H1 (cell line): ENCODE results near the gene NCOA1. TPM values are rescaled to one million over a fixed set of nuclear protein-coding genes. Genes with fewer than 3 reads are reported as not detected.

Experiments
- CTCF ChIA-PET: fragments of 300-600 bp; sonication (Branson Sonifier 250); formaldehyde crosslinking; loops from one replicate; lab custom pipeline; 2021; ENCODE audit not compliant: partially characterized antibody; lab: Charles Lee
- POLR2A ChIA-PET: fragments of 300-600 bp; sonication (Branson Sonifier 250); formaldehyde crosslinking; loops from one replicate; lab custom pipeline; 2021; ENCODE audit warnings: inconsistent platforms; ENCODE audit not compliant: partially characterized antibody; lab: Charles Lee
- DNase-seq, 2 experiments: peaks; one replicate each; pipeline versions ENCODE4 v3.0.0 to v3.0.0-alpha.2; 2010 to 2022; ENCODE audit warnings: low spot score in 2 of 2, low read depth in 1 of 2, mixed read lengths in 1 of 2
- FAIRE-seq: peaks from 2 replicates; lab custom pipeline; 2011; peaks lifted over from hg19 to GRCh38; lab: Jason Lieb, UNC
- H2AFZ ChIP-seq: 2 replicates; pipeline ENCODE4 v1.8.1; 2012; ENCODE audit warnings: low read length, inconsistent platforms
- H2AK5ac ChIP-seq: 2 replicates; pipeline ENCODE4 v1.6.1; 2013; ENCODE audit warnings: low read depth, low read length
- H2BK120ac ChIP-seq: replicated peaks from 2 replicates; pipeline ENCODE3; 2013; ENCODE audit warnings: low read depth, low read length, inconsistent platforms
- H2BK12ac ChIP-seq: 2 replicates; pipeline ENCODE4 v1.6.1; 2013; ENCODE audit warnings: low read depth, low read length
- H2BK15ac ChIP-seq: 2 replicates; pipeline ENCODE4 v1.6.1; 2013; ENCODE audit warnings: low read length
- H2BK20ac ChIP-seq: 2 replicates; pipeline ENCODE4 v1.6.1; 2013; ENCODE audit warnings: low read length
- H2BK5ac ChIP-seq: 2 replicates; pipeline ENCODE4 v1.6.1; 2013; ENCODE audit warnings: low read depth, low read length
- H3K14ac ChIP-seq: 2 replicates; pipeline ENCODE4 v1.6.1; 2013; ENCODE audit warnings: inconsistent platforms; ENCODE audit not compliant: insufficient read length
- H3K18ac ChIP-seq: 2 replicates; pipeline ENCODE4 v1.6.1; 2013; ENCODE audit warnings: low read length; ENCODE audit errors: extremely low read depth
- H3K23ac ChIP-seq: 2 replicates; pipeline ENCODE4 v1.6.1; 2013; ENCODE audit warnings: inconsistent platforms; ENCODE audit not compliant: insufficient read length
- H3K23me2 ChIP-seq: 2 replicates; pipeline ENCODE4 v1.6.1; 2013; ENCODE audit warnings: low read depth, low read length
- H3K27ac ChIP-seq: 2 replicates; pipeline ENCODE4 v1.6.1; 2011; ENCODE audit warnings: low read depth, low read length, inconsistent platforms
- H3K27me3 ChIP-seq, 4 experiments: replicated peaks in 1 of 4; 1 replicate in 1 of 4; 2 replicates in 3 of 4; pipeline versions ENCODE4 v1.6.1 to v1.8.1; 2011 to 2013; ENCODE audit warnings: low read length in 3 of 4, mild to moderate bottlenecking in 3 of 4, inconsistent platforms in 2 of 4, mixed read lengths in 2 of 4, moderate library complexity in 1 of 4; ENCODE audit not compliant: control insufficient read depth in 3 of 4, insufficient read depth in 3 of 4; ENCODE audit errors: extremely low read depth in 1 of 4
- H3K36me3 ChIP-seq, 4 experiments: 2 replicates each; pipeline versions ENCODE4 v1.6.1 to v1.8.1; 2011 to 2013; ENCODE audit warnings: mild to moderate bottlenecking in 4 of 4, low read length in 3 of 4, moderate library complexity in 2 of 4, control low read depth in 1 of 4, inconsistent platforms in 1 of 4; ENCODE audit not compliant: insufficient read depth in 4 of 4, control insufficient read depth in 2 of 4
- H3K4ac ChIP-seq: replicated peaks from 2 replicates; pipeline ENCODE3; 2013; ENCODE audit warnings: low read length, low read depth, mixed read lengths, inconsistent platforms; ENCODE audit not compliant: insufficient read length
- H3K4me1 ChIP-seq, 4 experiments: replicated peaks in 1 of 4; 1 replicate in 1 of 4; 2 replicates in 3 of 4; pipeline versions ENCODE4 v1.6.1 to v1.8.1; 2011 to 2013; ENCODE audit warnings: low read length in 3 of 4, inconsistent platforms in 2 of 4, mixed read lengths in 1 of 4; ENCODE audit not compliant: insufficient read depth in 4 of 4, control insufficient read depth in 3 of 4
- H3K4me2 ChIP-seq, 2 experiments: 2 replicates each; pipeline versions ENCODE4 v1.6.1 to v1.8.1; 2011 to 2013; ENCODE audit warnings: low read depth in 2 of 2, low read length in 2 of 2, control low read depth in 1 of 2, inconsistent platforms in 1 of 2, mild to moderate bottlenecking in 1 of 2; ENCODE audit not compliant: insufficient read depth in 1 of 2
- H3K4me3 ChIP-seq, 4 experiments: fragments of 200-600, 300-600 bp in 1 of 4; sonication (generic), shearing (Covaris generic), sonication (Bioruptor Twin) in 1 of 4; 2 replicates each; pipeline versions ENCODE4 v1.5.1 to v1.8.1; 2011 to 2016; ENCODE audit warnings: low read length in 4 of 4, low read depth in 3 of 4, control low read depth in 2 of 4, inconsistent platforms in 2 of 4, mild to moderate bottlenecking in 2 of 4, mixed read lengths in 1 of 4, moderate library complexity in 1 of 4; ENCODE audit not compliant: insufficient read depth in 2 of 4; ENCODE audit errors: extremely low read depth in 1 of 4
- H3K56ac ChIP-seq: replicated peaks from 2 replicates; pipeline ENCODE3; 2013; ENCODE audit warnings: low read depth, mild to moderate bottlenecking, mixed read lengths, low read length, inconsistent platforms; ENCODE audit not compliant: insufficient read length
- H3K79me1 ChIP-seq: 2 replicates; pipeline ENCODE4 v1.6.1; 2013; ENCODE audit warnings: low read depth, low read length, control low read depth
- H3K79me2 ChIP-seq, 2 experiments: 2 replicates each; pipeline versions ENCODE4 v1.6.1 to v1.8.1; 2012 to 2013; ENCODE audit warnings: low read length in 2 of 2, mild to moderate bottlenecking in 2 of 2, inconsistent platforms in 1 of 2; ENCODE audit not compliant: insufficient read depth in 2 of 2, control insufficient read depth in 1 of 2
- H3K9ac ChIP-seq, 4 experiments: replicated peaks in 1 of 4; 1 replicate in 1 of 4; 2 replicates in 3 of 4; pipeline versions ENCODE4 v1.6.1 to v1.8.1; 2011 to 2013; ENCODE audit warnings: low read depth in 3 of 4, low read length in 3 of 4, control low read depth in 2 of 4, mild to moderate bottlenecking in 2 of 4, moderate library complexity in 2 of 4, inconsistent platforms in 1 of 4; ENCODE audit errors: extremely low read depth in 1 of 4
- H3K9me3 ChIP-seq, 2 experiments: 2 replicates each; pipeline versions ENCODE4 v1.6.1 to v1.8.1; 2012 to 2013; ENCODE audit warnings: mild to moderate bottlenecking in 2 of 2, moderate library complexity in 2 of 2, control low read depth in 1 of 2, inconsistent platforms in 1 of 2, low read depth in 1 of 2, low read length in 1 of 2, mixed read lengths in 1 of 2; ENCODE audit not compliant: insufficient read depth in 2 of 2
- H4K20me1 ChIP-seq, 2 experiments: replicated peaks in 1 of 2; 2 replicates each; pipeline versions ENCODE3 to v1.8.1; 2011 to 2013; ENCODE audit warnings: inconsistent platforms in 2 of 2, low read length in 2 of 2, mild to moderate bottlenecking in 1 of 2; ENCODE audit not compliant: insufficient read depth in 2 of 2, control insufficient read depth in 1 of 2
- H4K5ac ChIP-seq: 2 replicates; pipeline ENCODE4 v1.6.1; 2013; ENCODE audit warnings: low read length, low read depth, mixed read lengths, inconsistent platforms; ENCODE audit not compliant: insufficient read length
- H4K8ac ChIP-seq: 2 replicates; pipeline ENCODE4 v1.8.0; 2013; ENCODE audit warnings: mild to moderate bottlenecking, moderate library complexity, low read length, inconsistent platforms; ENCODE audit not compliant: insufficient read depth; ENCODE audit errors: extremely low read depth
- H4K91ac ChIP-seq: replicated peaks from 2 replicates; pipeline ENCODE3; 2013; ENCODE audit warnings: low read length, mixed read lengths, inconsistent platforms; ENCODE audit not compliant: insufficient read length
- EZH2 ChIP-seq: fragments of 200-600 bp; sonication (generic); IDR thresholded peaks from 2 replicates; pipeline ENCODE4 v1.7.1; 2012; ENCODE audit warnings: low read depth, mild to moderate bottlenecking, moderate library complexity, low read length, inconsistent platforms; ENCODE audit not compliant: severe bottlenecking
- KDM4A ChIP-seq: IDR thresholded peaks from one replicate; pipeline ENCODE4 v1.7.1; 2012; ENCODE audit warnings: low read depth, mild to moderate bottlenecking, moderate library complexity, low read length, inconsistent platforms; ENCODE audit not compliant: severe bottlenecking
- RNF2 ChIP-seq: fragments of 200-900, 300-1000 bp; sonication (generic); IDR thresholded peaks from 2 replicates; pipeline ENCODE4 v1.7.1; 2016; ENCODE audit warnings: borderline replicate concordance, low read depth, mild to moderate bottlenecking, antibody characterized with exemption, low read length; ENCODE audit not compliant: poor library complexity, severe bottlenecking; ENCODE audit errors: missing control alignments
- polyA plus RNA-seq, 7 experiments: library from polyadenylated mRNA; depleted of rRNA in 3 of 7; stranded (reverse) in 5 of 7; unstranded in 2 of 7; fragments of >200 nt in 5 of 7; fragments of 200-250 nt in 2 of 7; gene quantifications; 1 replicate in 5 of 7; 2 replicates in 1 of 7; 4 replicates in 1 of 7; pipeline versions ENCODE4 v1.2.1 to v1.2.3, GENCODE V29; 2011 to 2013; ENCODE audit warnings: missing spikeins in 2 of 7, mixed read lengths in 2 of 7
- total RNA-seq: library from RNA; stranded (reverse); fragmentation: NEBNext Ultra II Directional; extraction: Animal tissue kit (Norgen Biotek cat#: 25700); gene quantifications from 2 replicates; pipeline ENCODE4 v1.2.1, GENCODE V29; 2021
- TF ChIP-seq, protein P1 (sequence below): IDR thresholded peaks from 2 replicates; pipeline ENCODE4 v1.6.1; 2011; ENCODE audit warnings: low read length, improper control_type of control experiment

NCOA1 gene
- total and polyA plus RNA-seq, 2 of the 8 experiments (the other 6 are each of a cell fraction or from before 2014, with no cell fraction given), result 12.8 to 17.9 TPM

DNA sequence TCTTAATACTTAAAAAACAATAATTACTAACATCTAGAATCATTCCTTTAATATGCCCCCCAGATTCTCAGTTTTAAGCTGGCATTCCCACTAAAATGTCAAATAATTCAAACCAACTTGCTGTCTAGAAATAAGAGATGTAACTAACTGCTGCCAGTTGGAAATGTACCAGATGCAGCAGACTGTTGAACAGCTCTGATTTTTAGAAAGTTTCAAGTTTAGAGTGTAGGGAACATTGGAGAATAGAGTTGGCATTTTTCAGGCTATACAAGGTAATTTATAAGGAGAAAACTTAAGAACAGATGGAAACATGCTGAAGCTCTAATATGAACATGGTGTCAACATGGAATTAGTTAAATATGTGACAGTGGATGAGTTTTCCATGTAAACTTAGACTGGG lies 200.8 kb downstream of the NCOA1 start:
- no peak overlapping the region for H3K9ac ChIP-seq
- H3K4me3 ChIP-seq, result no peak overlapping the region
- H3K27ac ChIP-seq, result no peak overlapping the region
- no peaks in the 10 kb centered on the region for H3K79me2 ChIP-seq
- H3K23ac ChIP-seq, result no peak overlapping the region
- no peaks in the 10 kb centered on the region for H3K79me1 ChIP-seq
- no peak for TF ChIP-seq KDM4A
- TF ChIP-seq, protein P1, sequence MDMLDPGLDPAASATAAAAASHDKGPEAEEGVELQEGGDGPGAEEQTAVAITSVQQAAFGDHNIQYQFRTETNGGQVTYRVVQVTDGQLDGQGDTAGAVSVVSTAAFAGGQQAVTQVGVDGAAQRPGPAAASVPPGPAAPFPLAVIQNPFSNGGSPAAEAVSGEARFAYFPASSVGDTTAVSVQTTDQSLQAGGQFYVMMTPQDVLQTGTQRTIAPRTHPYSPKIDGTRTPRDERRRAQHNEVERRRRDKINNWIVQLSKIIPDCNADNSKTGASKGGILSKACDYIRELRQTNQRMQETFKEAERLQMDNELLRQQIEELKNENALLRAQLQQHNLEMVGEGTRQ, result no peak
- TF ChIP-seq RNF2, result no peak
- no peak for TF ChIP-seq EZH2
- POLR2A ChIA-PET, result no interaction called here
- H2BK15ac ChIP-seq, result no peak overlapping the region
- no peak overlapping the region for H3K56ac ChIP-seq
- H4K5ac ChIP-seq, result no peak overlapping the region
- H3K4ac ChIP-seq, result no peak overlapping the region
- no peak overlapping the region for H2BK120ac ChIP-seq
- no peak overlapping the region for H2AFZ ChIP-seq
- H3K4me2 ChIP-seq, result no peak overlapping the region
- H3K18ac ChIP-seq, result no peak overlapping the region
- no peak overlapping the region for H4K8ac ChIP-seq
- H3K9me3 ChIP-seq, result no peaks in the 10 kb centered on the region
- no peak overlapping the region for H2BK20ac ChIP-seq
- no peak overlapping the region for H2AK5ac ChIP-seq
- H3K36me3 ChIP-seq, result no peaks in the 10 kb centered on the region
- H3K14ac ChIP-seq, result no peak overlapping the region
- H3K27me3 ChIP-seq, result no peaks in the 10 kb centered on the region
- no peaks in the 10 kb centered on the region for H3K4me1 ChIP-seq
- no peaks in the 10 kb centered on the region for H4K20me1 ChIP-seq
- no peak for DNase-seq
- no peak overlapping the region for H2BK12ac ChIP-seq
- CTCF ChIA-PET, result interaction anchor here (0.8 kb wide), 1 partner anchor 65 kb away, joined by 3 read pairs; no protein-coding TSS in a partner anchor
- FAIRE-seq, result no peak
- no peak overlapping the region for H2BK5ac ChIP-seq
- H4K91ac ChIP-seq, result no peak overlapping the region
- no peaks in the 10 kb centered on the region for H3K23me2 ChIP-seq
